Kidney (tissue), 14 donors: ENCODE data around the gene CFB. TPM values are rescaled to one million over a fixed set of nuclear protein-coding genes. Genes with fewer than 3 reads are reported as not detected.

ENCODE experiments used
- DNase-seq, 5 donors: peaks; one replicate each; pipeline ENCODE4 v3.0.0-alpha.2; 2013 to 2020
- FAIRE-seq: peaks from 2 replicates; lab custom pipeline; 2012; peaks lifted over from hg19 to GRCh38; lab: Jason Lieb, UNC
- H3K27ac ChIP-seq, 2 donors: one replicate each; pipeline ENCODE4 v1.7.0; 2013; ENCODE audit warnings: low read depth in 2 of 2, low read length in 2 of 2, inconsistent platforms in 1 of 2
- H3K27me3 ChIP-seq: one replicate; pipeline ENCODE4 v1.7.1; 2013; ENCODE audit warnings: low read length, inconsistent platforms; ENCODE audit not compliant: control insufficient read depth, insufficient read depth
- H3K36me3 ChIP-seq, 3 donors: one replicate each; pipeline versions ENCODE4 v1.7.0 to v1.7.1; 2013; ENCODE audit warnings: low read length in 3 of 3, control low read depth in 1 of 3, inconsistent platforms in 1 of 3; ENCODE audit not compliant: insufficient read depth in 3 of 3, control insufficient read depth in 2 of 3
- H3K4me1 ChIP-seq, 3 donors: one replicate each; pipeline versions ENCODE4 v1.7.0 to v1.7.1; 2013; ENCODE audit warnings: low read length in 3 of 3, inconsistent platforms in 1 of 3, low read depth in 1 of 3; ENCODE audit not compliant: control insufficient read depth in 2 of 3, insufficient read depth in 2 of 3
- H3K4me3 ChIP-seq, 3 donors: one replicate each; pipeline versions ENCODE4 v1.7.0 to v1.8.1; 2013; ENCODE audit warnings: low read length in 3 of 3, control low read depth in 1 of 3, inconsistent platforms in 1 of 3
- H3K9ac ChIP-seq, 3 donors: one replicate each; pipeline versions ENCODE4 v1.7.0 to v1.7.1; 2013; ENCODE audit warnings: low read length in 3 of 3, control low read depth in 1 of 3, inconsistent platforms in 1 of 3
- H3K9me3 ChIP-seq, 3 donors: one replicate each; pipeline versions ENCODE4 v1.7.0 to v1.7.1; 2013; ENCODE audit warnings: low read length in 3 of 3, control low read depth in 1 of 3, inconsistent platforms in 1 of 3; ENCODE audit not compliant: control insufficient read depth in 2 of 3, insufficient read depth in 1 of 3
- intact Hi-C: fragments of 100-400 bp; cut with DNase I; formaldehyde crosslinking; loops from one replicate; pipeline ENCODE4 v1.11.1; 2022
- polyA plus RNA-seq: library from polyadenylated mRNA; stranded (reverse); fragments of 350-450 nt; fragmentation: Illumina TruSeq; extraction: RNeasy Lipid Tissue Mini Kit (QIAGEN cat#74804); gene quantifications from one replicate; pipeline ENCODE4 v1.2.3, GENCODE V29; 2014; ENCODE audit warnings: low read depth, low replicate concordance; ENCODE audit not compliant: insufficient read depth
- total RNA-seq: library from RNA; stranded (reverse); fragmentation: NEBNext Ultra II Directional; extraction: Animal tissue kit (Norgen Biotek cat#: 25700); gene quantifications from one replicate; pipeline ENCODE4 v1.2.1, GENCODE V29; 2021
- TF ChIP-seq, protein P1 (sequence below): IDR thresholded peaks from 3 replicates; pipeline ENCODE4 v1.5.1; 2012; ENCODE audit warnings: mild to moderate bottlenecking, moderate library complexity, borderline replicate concordance; ENCODE audit not compliant: insufficient read depth; ENCODE audit errors: extremely low read depth
- donor health status: control.
- donor health status: control.
- donor health status: control.
- donor health status: control.
- donor health status: control.
- donor health status: DM: yes; HTN: yes; CAD: no.
- donor health status: Normal renal cell carcinoma (clear cell type).

The CFB gene
- total and polyA plus RNA-seq, 2 donors from 2014 or later = 154 to 200 TPM

DNA sequence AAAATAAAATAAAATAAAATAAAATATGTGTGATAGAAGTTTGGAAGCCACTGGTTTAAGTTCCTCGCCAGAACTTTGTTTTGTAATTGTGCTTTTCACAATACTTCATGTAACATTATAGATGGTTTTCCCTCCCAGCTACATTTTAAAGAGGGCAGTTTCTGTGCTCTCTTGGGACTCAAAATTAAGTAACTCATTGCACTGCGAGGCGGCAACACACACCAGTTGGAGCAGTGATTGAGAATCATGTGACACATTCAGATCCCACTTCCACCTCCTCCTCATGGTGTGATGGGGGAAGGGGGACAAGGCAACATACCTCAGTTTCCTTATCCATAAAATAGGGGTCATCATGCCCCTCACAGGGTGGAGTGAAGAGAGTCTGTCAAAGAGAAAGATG, 10.9 kb upstream of the CFB start:
- TF ChIP-seq, protein P1, sequence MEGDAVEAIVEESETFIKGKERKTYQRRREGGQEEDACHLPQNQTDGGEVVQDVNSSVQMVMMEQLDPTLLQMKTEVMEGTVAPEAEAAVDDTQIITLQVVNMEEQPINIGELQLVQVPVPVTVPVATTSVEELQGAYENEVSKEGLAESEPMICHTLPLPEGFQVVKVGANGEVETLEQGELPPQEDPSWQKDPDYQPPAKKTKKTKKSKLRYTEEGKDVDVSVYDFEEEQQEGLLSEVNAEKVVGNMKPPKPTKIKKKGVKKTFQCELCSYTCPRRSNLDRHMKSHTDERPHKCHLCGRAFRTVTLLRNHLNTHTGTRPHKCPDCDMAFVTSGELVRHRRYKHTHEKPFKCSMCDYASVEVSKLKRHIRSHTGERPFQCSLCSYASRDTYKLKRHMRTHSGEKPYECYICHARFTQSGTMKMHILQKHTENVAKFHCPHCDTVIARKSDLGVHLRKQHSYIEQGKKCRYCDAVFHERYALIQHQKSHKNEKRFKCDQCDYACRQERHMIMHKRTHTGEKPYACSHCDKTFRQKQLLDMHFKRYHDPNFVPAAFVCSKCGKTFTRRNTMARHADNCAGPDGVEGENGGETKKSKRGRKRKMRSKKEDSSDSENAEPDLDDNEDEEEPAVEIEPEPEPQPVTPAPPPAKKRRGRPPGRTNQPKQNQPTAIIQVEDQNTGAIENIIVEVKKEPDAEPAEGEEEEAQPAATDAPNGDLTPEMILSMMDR = no peak
- Histone ChIP-seq H3K4me1 (no peaks in the 10 kb centered on the region), H3K9ac (no peak overlapping the region), H3K9me3 (no peaks in the 10 kb centered on the region), H3K27me3 (no peaks in the 10 kb centered on the region), H3K27ac (no peak overlapping the region), H3K4me3 (no peak overlapping the region), H3K36me3 (no peaks in the 10 kb centered on the region)
- intact Hi-C loops = no loop called here
- DNase-seq (no peak), FAIRE-seq (no peak)

- Histone ChIP-seq H3K27me3 (no peaks in the 10 kb centered on the region), H3K9me3 (no peaks in the 10 kb centered on the region), H3K36me3 (no peaks in the 10 kb centered on the region), H3K9ac (no peak overlapping the region), H3K4me3 (no peak overlapping the region), H3K4me1 (no peaks in the 10 kb centered on the region), H3K27ac (no peak overlapping the region)
- TF ChIP-seq, protein P1 = no peak
- intact Hi-C loops = no loop called here
- FAIRE-seq = no peak
- DNase-seq = no peak
Measured at GRCh38 chr6:31935823-31936222, 10.1 kb upstream of the CFB start.

GRCh38 chr6:31940256-31940664, 5.6 kb upstream of the CFB start:
- H3K27me3 ChIP-seq = no peaks in the 10 kb centered on the region
- H3K36me3 ChIP-seq = no peaks in the 10 kb centered on the region
- intact Hi-C loops = no loop called here
- TF ChIP-seq, protein P1 = no peak
- peaks cover 0 to 2% (median 0%) of the 10 kb centered on the region in 3 donors for H3K4me1 ChIP-seq
- no peaks in the 10 kb centered on the region for H3K9me3 ChIP-seq
- H3K4me3 ChIP-seq = no peak overlapping the region
- no peak for FAIRE-seq
- no peak for DNase-seq
- H3K27ac ChIP-seq = no peak overlapping the region
- no peak overlapping the region for H3K9ac ChIP-seq

GRCh38 chr6:31943742-31944141, 2.2 kb upstream of the CFB start:
- H3K4me1 ChIP-seq = peaks cover 0 to 6% (median 0%) of the 10 kb centered on the region in 3 donors
- no peak for FAIRE-seq
- H3K27ac ChIP-seq = no peak overlapping the region
- TF ChIP-seq, protein P1 = no peak
- no peaks in the 10 kb centered on the region for H3K36me3 ChIP-seq
- H3K4me3 ChIP-seq = no peak overlapping the region
- H3K27me3 ChIP-seq = no peaks in the 10 kb centered on the region
- no peak for DNase-seq
- H3K9me3 ChIP-seq = no peaks in the 10 kb centered on the region
- intact Hi-C loops = no loop called here
- no peak overlapping the region for H3K9ac ChIP-seq
